H9 (cell line): Measurements from ENCODE around the gene BTG4. TPM values are rescaled to one million over a fixed set of nuclear protein-coding genes. Genes with fewer than 3 reads are reported as not detected.

Source experiments
- DNase-seq: peaks from one replicate; pipeline ENCODE4 v3.0.0-alpha.2; 2017
- H2AFZ ChIP-seq: one replicate; pipeline ENCODE4 v1.6.1; 2013; ENCODE audit warnings: mild to moderate bottlenecking, low read length, control low read depth, moderate library complexity
- H2AK5ac ChIP-seq: 2 replicates; pipeline ENCODE4 v1.6.1; 2013; ENCODE audit warnings: low read length, control low read depth, mixed read lengths; ENCODE audit not compliant: insufficient read length
- H2BK120ac ChIP-seq: one replicate; pipeline ENCODE4 v1.6.1; 2013; ENCODE audit warnings: low read depth, mild to moderate bottlenecking, low read length, control low read depth, inconsistent platforms; ENCODE audit not compliant: poor library complexity, severe bottlenecking
- H2BK12ac ChIP-seq: 2 replicates; pipeline ENCODE4 v1.6.1; 2013; ENCODE audit warnings: low read length, control low read depth, mixed read lengths, low read depth; ENCODE audit not compliant: insufficient read length
- H2BK15ac ChIP-seq: 2 replicates; pipeline ENCODE4 v1.6.1; 2013; ENCODE audit warnings: low read depth, low read length, control low read depth
- H2BK20ac ChIP-seq: one replicate; pipeline ENCODE4 v1.6.1; 2013; ENCODE audit warnings: low read depth, mild to moderate bottlenecking, low read length, control low read depth, inconsistent platforms; ENCODE audit not compliant: poor library complexity, severe bottlenecking
- H2BK5ac ChIP-seq: 2 replicates; pipeline ENCODE4 v1.6.1; 2013; ENCODE audit warnings: low read length, control low read depth, mixed read lengths; ENCODE audit not compliant: insufficient read length
- H3K14ac ChIP-seq: 2 replicates; pipeline ENCODE4 v1.6.1; 2013; ENCODE audit warnings: low read length, control low read depth; ENCODE audit not compliant: insufficient read depth
- H3K18ac ChIP-seq: 2 replicates; pipeline ENCODE4 v1.6.1; 2013; ENCODE audit warnings: low read depth, mild to moderate bottlenecking, mixed read lengths, low read length, control low read depth; ENCODE audit not compliant: insufficient read length
- H3K23ac ChIP-seq: 2 replicates; pipeline ENCODE4 v1.6.1; 2013; ENCODE audit warnings: low read length, control low read depth, mixed read lengths, low read depth; ENCODE audit not compliant: insufficient read length
- H3K23me2 ChIP-seq: 2 replicates; pipeline ENCODE4 v1.6.1; 2013; ENCODE audit warnings: low read depth, mild to moderate bottlenecking, mixed read lengths, low read length, control low read depth; ENCODE audit not compliant: insufficient read length, poor library complexity, severe bottlenecking
- H3K27ac ChIP-seq: 2 replicates; pipeline ENCODE4 v1.5.1; 2013; ENCODE audit warnings: low read length, control low read depth, mixed read lengths, low read depth; ENCODE audit not compliant: insufficient read length
- H3K27me3 ChIP-seq: 2 replicates; pipeline ENCODE4 v1.6.1; 2013; ENCODE audit warnings: low read length, control low read depth, inconsistent platforms; ENCODE audit not compliant: insufficient read depth
- H3K4ac ChIP-seq: 2 replicates; pipeline ENCODE4 v1.6.1; 2013; ENCODE audit warnings: low read depth, mild to moderate bottlenecking, control low read depth, inconsistent platforms, low read length, moderate library complexity
- H3K4me1 ChIP-seq: 2 replicates; pipeline ENCODE4 v1.6.1; 2013; ENCODE audit warnings: low read length, control low read depth, inconsistent platforms; ENCODE audit not compliant: insufficient read depth
- H3K4me2 ChIP-seq: 2 replicates; pipeline ENCODE4 v1.6.1; 2013; ENCODE audit warnings: low read length, control low read depth, mixed read lengths; ENCODE audit not compliant: insufficient read length, insufficient read depth
- H3K56ac ChIP-seq: 2 replicates; pipeline ENCODE4 v1.6.1; 2013; ENCODE audit warnings: low read depth, mild to moderate bottlenecking, mixed read lengths, low read length, control low read depth; ENCODE audit not compliant: insufficient read length
- H3K79me1 ChIP-seq: 2 replicates; pipeline ENCODE4 v1.6.1; 2013; ENCODE audit warnings: low read depth, mild to moderate bottlenecking, moderate library complexity, low read length, control low read depth, inconsistent platforms; ENCODE audit not compliant: insufficient read depth, poor library complexity, severe bottlenecking
- H3K79me2 ChIP-seq: 2 replicates; pipeline ENCODE4 v1.6.1; 2013; ENCODE audit warnings: low read length, control low read depth, inconsistent platforms; ENCODE audit not compliant: insufficient read depth
- H3K9ac ChIP-seq: 2 replicates; pipeline ENCODE4 v1.6.1; 2013; ENCODE audit warnings: low read length, control low read depth, mixed read lengths; ENCODE audit not compliant: insufficient read length; ENCODE audit errors: extremely low read depth
- H3K9me3 ChIP-seq: one replicate; pipeline ENCODE4 v1.6.1; 2013; ENCODE audit warnings: low read depth, low read length, inconsistent platforms; ENCODE audit not compliant: control insufficient read depth
- H3T11ph ChIP-seq: one replicate; pipeline ENCODE4 v1.6.1; 2013; ENCODE audit warnings: mild to moderate bottlenecking, low read length, control low read depth, inconsistent platforms
- H4K20me1 ChIP-seq: one replicate; pipeline ENCODE4 v1.6.1; 2013; ENCODE audit not compliant: control insufficient read depth, insufficient read length, insufficient read depth
- H4K5ac ChIP-seq: 2 replicates; pipeline ENCODE4 v1.6.1; 2013; ENCODE audit warnings: low read depth, mild to moderate bottlenecking, mixed read lengths, low read length, control low read depth; ENCODE audit not compliant: insufficient read length
- H4K8ac ChIP-seq: replicated peaks from 2 replicates; pipeline ENCODE4 v1.6.1; 2013; ENCODE audit warnings: low read length, control low read depth, mixed read lengths, low read depth; ENCODE audit not compliant: insufficient read length
- H4K91ac ChIP-seq: 2 replicates; pipeline ENCODE4 v1.6.1; 2013; ENCODE audit warnings: low read depth, mild to moderate bottlenecking, moderate library complexity, mixed read lengths, low read length, control low read depth; ENCODE audit not compliant: insufficient read length
- H3K27ac Mint-ChIP-seq, 3 experiments: 2 replicates in 2 of 3; 3 replicates in 1 of 3; pipeline ENCODE4 v1.8.0; 2020 to 2021; ENCODE audit warnings: mixed read lengths in 3 of 3, mild to moderate bottlenecking in 1 of 3, moderate library complexity in 1 of 3
- H3K27me3 Mint-ChIP-seq: 2 replicates; pipeline ENCODE4 v1.8.0; 2021; ENCODE audit warnings: low read depth, mild to moderate bottlenecking, moderate library complexity, mixed read lengths
- H3K36me3 Mint-ChIP-seq, 3 experiments: 2 replicates in 2 of 3; 3 replicates in 1 of 3; pipeline ENCODE4 v1.8.0; 2020 to 2021; ENCODE audit warnings: low read depth in 3 of 3, mixed read lengths in 3 of 3; ENCODE audit not compliant: insufficient read depth in 1 of 3
- H3K4me1 Mint-ChIP-seq, 2 experiments: 2 replicates each; pipeline ENCODE4 v1.8.0; 2020; ENCODE audit warnings: mixed read lengths in 2 of 2
- H3K4me3 Mint-ChIP-seq, 2 experiments: 2 replicates in 1 of 2; 3 replicates in 1 of 2; pipeline ENCODE4 v1.8.0; 2020 to 2021; ENCODE audit warnings: mild to moderate bottlenecking in 2 of 2, mixed read lengths in 2 of 2, moderate library complexity in 1 of 2
- H3K9me3 Mint-ChIP-seq, 2 experiments: 2 replicates in 1 of 2; 3 replicates in 1 of 2; pipeline ENCODE4 v1.8.0; 2020; ENCODE audit warnings: mild to moderate bottlenecking in 2 of 2, mixed read lengths in 2 of 2, moderate library complexity in 1 of 2
- WGBS: extraction: QIAGEN DNeasy Blood & Tissue Kit; methylation state at CpG from one replicate; pipeline ENCODE4 v1.1.7; 2013; ENCODE audit warnings: missing lambda C conversion rate, low lambda C conversion rate, mixed read lengths; ENCODE audit not compliant: insufficient read length; ENCODE audit errors: extremely low coverage; 5-methylcytosine and 5-hydroxymethylcytosine counted together
- total RNA-seq: library from RNA; stranded (reverse); gene quantifications from 2 replicates; pipeline ENCODE4 v1.2.1, GENCODE V29; 2021
- TF ChIP-seq, protein P1 (sequence below): fragments of 200-600 bp; sonication (generic); conservative IDR thresholded peaks from 3 replicates; pipeline ENCODE4 v1.8.0; 2021; ENCODE audit warnings: antibody characterized with exemption, mild to moderate bottlenecking

BTG4 gene
- total RNA-seq, 1 experiment from 2014 or later: not detected

DNA sequence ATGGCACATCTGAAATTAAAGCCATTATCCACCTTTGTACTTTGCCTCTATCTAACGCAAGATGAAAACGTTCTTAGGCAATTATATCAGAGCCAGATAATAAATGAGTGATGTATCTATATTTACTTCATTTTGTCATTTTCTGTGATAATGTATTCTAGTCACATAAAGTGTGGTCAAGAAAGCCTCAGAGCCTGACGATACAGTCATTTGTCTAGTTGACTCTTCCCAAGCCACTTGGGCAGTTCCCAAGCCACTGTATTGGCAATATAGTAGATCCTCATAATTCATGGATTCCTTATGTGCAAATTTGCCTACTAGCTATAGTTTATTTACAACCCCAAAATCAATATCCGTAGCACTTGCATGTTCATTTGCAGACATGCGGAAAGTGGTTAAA, 10.2 kb upstream of the BTG4 start:
- Histone ChIP-seq H3K79me1 (no peaks in the 10 kb centered on the region), H2AFZ (no peak overlapping the region), H2BK15ac (no peak overlapping the region), H3K14ac (no peak overlapping the region), H3K18ac (no peak overlapping the region), H2BK120ac (no peak overlapping the region), H2AK5ac (no peak overlapping the region), H3K9me3 (no peaks in the 10 kb centered on the region), H2BK20ac (no peak overlapping the region), H3K4me1 (no peaks in the 10 kb centered on the region), H3K23me2 (no peaks in the 10 kb centered on the region), H3K27ac (no peak overlapping the region), H3T11ph (no peak overlapping the region), H3K4ac (no peak overlapping the region), H3K79me2 (no peaks in the 10 kb centered on the region), H3K23ac (no peak overlapping the region), H4K20me1 (no peaks in the 10 kb centered on the region), H3K27me3 (no peaks in the 10 kb centered on the region), H4K8ac (no peak overlapping the region), H2BK5ac (no peak overlapping the region), H3K4me2 (no peak overlapping the region), H3K9ac (no peak overlapping the region), H2BK12ac (no peak overlapping the region), H3K56ac (no peak overlapping the region), H4K5ac (no peak overlapping the region), H4K91ac (no peak overlapping the region)
- Mint-ChIP-seq H3K4me3 (no peak overlapping the region), H3K27me3 (no peaks in the 10 kb centered on the region), H3K27ac (no peak overlapping the region), H3K4me1 (no peaks in the 10 kb centered on the region; a peak in 1 of 4 replicates), H3K36me3 (no peaks in the 10 kb centered on the region), H3K9me3 (no peaks in the 10 kb centered on the region)
- TF ChIP-seq, protein P1, sequence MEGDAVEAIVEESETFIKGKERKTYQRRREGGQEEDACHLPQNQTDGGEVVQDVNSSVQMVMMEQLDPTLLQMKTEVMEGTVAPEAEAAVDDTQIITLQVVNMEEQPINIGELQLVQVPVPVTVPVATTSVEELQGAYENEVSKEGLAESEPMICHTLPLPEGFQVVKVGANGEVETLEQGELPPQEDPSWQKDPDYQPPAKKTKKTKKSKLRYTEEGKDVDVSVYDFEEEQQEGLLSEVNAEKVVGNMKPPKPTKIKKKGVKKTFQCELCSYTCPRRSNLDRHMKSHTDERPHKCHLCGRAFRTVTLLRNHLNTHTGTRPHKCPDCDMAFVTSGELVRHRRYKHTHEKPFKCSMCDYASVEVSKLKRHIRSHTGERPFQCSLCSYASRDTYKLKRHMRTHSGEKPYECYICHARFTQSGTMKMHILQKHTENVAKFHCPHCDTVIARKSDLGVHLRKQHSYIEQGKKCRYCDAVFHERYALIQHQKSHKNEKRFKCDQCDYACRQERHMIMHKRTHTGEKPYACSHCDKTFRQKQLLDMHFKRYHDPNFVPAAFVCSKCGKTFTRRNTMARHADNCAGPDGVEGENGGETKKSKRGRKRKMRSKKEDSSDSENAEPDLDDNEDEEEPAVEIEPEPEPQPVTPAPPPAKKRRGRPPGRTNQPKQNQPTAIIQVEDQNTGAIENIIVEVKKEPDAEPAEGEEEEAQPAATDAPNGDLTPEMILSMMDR: no peak
- no CpG with 5 or more reads among the region's 5 CpGs for WGBS
- DNase-seq: no peak
